Measurements from ENCODE around the gene FAM171A1.
"Not testable (repeated sequence)": the region's sequence is repeated elsewhere in the genome, so short reads cannot be mapped to it uniquely, and the experiment has no call there.

DNA sequence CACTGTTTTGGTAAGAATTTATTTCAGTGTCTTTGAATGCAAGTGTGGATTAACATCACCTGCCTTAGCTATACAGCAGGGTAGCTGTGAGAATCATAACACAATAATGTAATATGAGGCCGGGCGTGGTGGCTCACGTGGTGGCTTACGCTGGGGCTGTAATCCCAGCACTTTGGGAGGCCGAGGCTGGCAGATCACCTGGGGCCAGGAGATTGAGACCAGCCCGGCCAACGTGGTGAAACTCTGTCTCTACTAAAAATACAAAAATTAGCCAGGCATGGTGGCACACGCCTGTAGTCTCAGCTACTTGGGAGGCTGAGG, 168.8 kb downstream of the FAM171A1 start:
- TF ChIP-seq, protein P1, sequence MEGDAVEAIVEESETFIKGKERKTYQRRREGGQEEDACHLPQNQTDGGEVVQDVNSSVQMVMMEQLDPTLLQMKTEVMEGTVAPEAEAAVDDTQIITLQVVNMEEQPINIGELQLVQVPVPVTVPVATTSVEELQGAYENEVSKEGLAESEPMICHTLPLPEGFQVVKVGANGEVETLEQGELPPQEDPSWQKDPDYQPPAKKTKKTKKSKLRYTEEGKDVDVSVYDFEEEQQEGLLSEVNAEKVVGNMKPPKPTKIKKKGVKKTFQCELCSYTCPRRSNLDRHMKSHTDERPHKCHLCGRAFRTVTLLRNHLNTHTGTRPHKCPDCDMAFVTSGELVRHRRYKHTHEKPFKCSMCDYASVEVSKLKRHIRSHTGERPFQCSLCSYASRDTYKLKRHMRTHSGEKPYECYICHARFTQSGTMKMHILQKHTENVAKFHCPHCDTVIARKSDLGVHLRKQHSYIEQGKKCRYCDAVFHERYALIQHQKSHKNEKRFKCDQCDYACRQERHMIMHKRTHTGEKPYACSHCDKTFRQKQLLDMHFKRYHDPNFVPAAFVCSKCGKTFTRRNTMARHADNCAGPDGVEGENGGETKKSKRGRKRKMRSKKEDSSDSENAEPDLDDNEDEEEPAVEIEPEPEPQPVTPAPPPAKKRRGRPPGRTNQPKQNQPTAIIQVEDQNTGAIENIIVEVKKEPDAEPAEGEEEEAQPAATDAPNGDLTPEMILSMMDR (IDR thresholded peaks at IDR 0.05; ENCODE audit: low read length) = not testable (repeated sequence)
- not testable (repeated sequence) for TF ChIP-seq EZH2 (optimal IDR thresholded peaks at IDR 0.05; ENCODE audit: low read depth, low read length)
